K562 (cell line): Measurements from ENCODE around the gene FAM110D. TPM values are rescaled to one million over a fixed set of nuclear protein-coding genes. Genes with fewer than 3 reads are reported as not detected.

Experiments
- ATAC-seq: fragments of 200-7000 bp; cut with Tn5 transposase; 3 replicates; pipeline ENCODE4 v1.9.1; 2020; ENCODE audit warnings: moderate library complexity
- BruUV-seq: library from RNA; stranded (reverse); fragments of 400-500 nt; replicated peaks from 2 replicates; lab custom pipeline; 2021; lab: Mats Ljungman, UMichigan
- CTCF ChIA-PET: fragments of 300-600 bp; formaldehyde crosslinking; extraction: SDS; loops from one replicate; lab custom pipeline; 2021; ENCODE audit warnings: low intra/inter-chr PET ratio; lab: Yijun Ruan, JAX
- POLR2A ChIA-PET: fragments of 300-600, 350-650 bp; sonication (Branson Sonifier 250); formaldehyde crosslinking; extraction: SDS; loops from one replicate; lab custom pipeline; 2021; ENCODE audit warnings: antibody characterized with exemption, inconsistent platforms; lab: Yijun Ruan, JAX
- DNase-seq, 4 experiments: peaks; one replicate each; pipeline versions ENCODE4 v3.0.0 to v3.0.0-alpha.2; 2011 to 2018; ENCODE audit warnings: low spot score in 3 of 4, mixed read lengths in 3 of 4; ENCODE audit errors: extremely low read depth in 1 of 4
- FAIRE-seq: peaks from 2 replicates; lab custom pipeline; 2011; peaks lifted over from hg19 to GRCh38; lab: Jason Lieb, UNC
- H2AFZ ChIP-seq: 2 replicates; pipeline ENCODE4 v1.6.0; 2011; ENCODE audit warnings: low read depth, low read length, control low read depth, inconsistent platforms
- H3K27ac ChIP-seq: fragments of 200-600 bp; 3 replicates; pipeline ENCODE4 v1.8.0; 2011; ENCODE audit warnings: low read depth, mild to moderate bottlenecking, control low read depth, inconsistent platforms, low read length, moderate library complexity, mixed read lengths; ENCODE audit errors: extremely low read depth
- H3K27me3 ChIP-seq, 2 experiments: fragments of 300-600 bp in 1 of 2; 2 replicates in 1 of 2; 3 replicates in 1 of 2; pipeline versions ENCODE4 v1.6.0 to v1.8.0; 2011; ENCODE audit warnings: inconsistent platforms in 2 of 2, low read length in 2 of 2, mild to moderate bottlenecking in 1 of 2, mixed read lengths in 1 of 2, moderate library complexity in 1 of 2; ENCODE audit not compliant: control insufficient read depth in 2 of 2, insufficient read depth in 2 of 2
- H3K36me3 ChIP-seq: fragments of 300-600 bp; 3 replicates; pipeline ENCODE4 v1.8.0; 2011; ENCODE audit warnings: mild to moderate bottlenecking, low read length, inconsistent platforms; ENCODE audit not compliant: control insufficient read depth, insufficient read depth
- H3K4me1 ChIP-seq, 2 experiments: fragments of 200-600 bp in 1 of 2; replicated peaks in 1 of 2; 2 replicates in 1 of 2; 3 replicates in 1 of 2; pipeline versions ENCODE4 v1.5.1 to v1.8.0; 2011; ENCODE audit warnings: inconsistent platforms in 2 of 2, low read length in 2 of 2, mild to moderate bottlenecking in 1 of 2, mixed read lengths in 1 of 2, moderate library complexity in 1 of 2; ENCODE audit not compliant: control insufficient read depth in 2 of 2, insufficient read depth in 2 of 2
- H3K4me2 ChIP-seq: 2 replicates; pipeline ENCODE4 v1.6.1; 2011; ENCODE audit warnings: low read length, control low read depth, inconsistent platforms, mixed read lengths; ENCODE audit not compliant: insufficient read depth
- H3K4me3 ChIP-seq: fragments of 200-600 bp; sonication (generic), shearing (Covaris generic); 2 replicates; pipeline ENCODE4 v1.5.1; 2016; ENCODE audit warnings: control low read depth, inconsistent platforms
- H3K79me2 ChIP-seq: fragments of 200-600 bp; 3 replicates; pipeline ENCODE4 v1.8.0; 2011; ENCODE audit warnings: low read length, inconsistent platforms; ENCODE audit not compliant: control insufficient read depth, insufficient read depth
- H3K9ac ChIP-seq, 2 experiments: 2 replicates each; pipeline versions ENCODE4 v1.6.0 to v1.6.1; 2011; ENCODE audit warnings: low read depth in 2 of 2, low read length in 2 of 2, control low read depth in 1 of 2, inconsistent platforms in 1 of 2, mild to moderate bottlenecking in 1 of 2, mixed read lengths in 1 of 2; ENCODE audit not compliant: insufficient read depth in 1 of 2
- H3K9me1 ChIP-seq: one replicate; pipeline ENCODE4 v1.6.0; 2011; ENCODE audit warnings: inconsistent platforms, mild to moderate bottlenecking, low read length, moderate library complexity; ENCODE audit not compliant: control insufficient read depth, insufficient read depth
- H3K9me3 ChIP-seq: replicated peaks from 2 replicates; pipeline ENCODE4 v1.5.1; 2011; ENCODE audit warnings: low read depth, low read length, inconsistent platforms; ENCODE audit not compliant: control insufficient read depth, insufficient read depth
- H4K20me1 ChIP-seq: replicated peaks from 2 replicates; pipeline ENCODE4 v1.6.1; 2011; ENCODE audit warnings: low read length, inconsistent platforms, mixed read lengths; ENCODE audit not compliant: control insufficient read depth, insufficient read depth
- ATF7 ChIP-seq: fragments of 450-650 bp; IDR thresholded peaks from 2 replicates; pipeline ENCODE4 v1.7.1; 2014; ENCODE audit warnings: mild to moderate bottlenecking, moderate library complexity
- CHD4 ChIP-seq: fragments of 200-600 bp; sonication (generic); IDR thresholded peaks from 3 replicates; pipeline ENCODE4 v1.6.1; 2012; ENCODE audit warnings: low read depth, mild to moderate bottlenecking, mixed read lengths, low read length, inconsistent platforms; ENCODE audit not compliant: insufficient read depth, insufficient replicate concordance, poor library complexity, severe bottlenecking
- FOXK1 ChIP-seq: sonication (generic); formaldehyde crosslinking; IDR thresholded peaks from 2 replicates; pipeline ENCODE4 v1.8.0; 2022; ENCODE audit warnings: missing genetic modification reagents, mild to moderate bottlenecking, borderline replicate concordance
- GTF2A2 ChIP-seq: IDR thresholded peaks from 2 replicates; pipeline ENCODE4 v1.6.1; 2016; ENCODE audit warnings: mild to moderate bottlenecking, missing genetic modification characterization, missing compliant biosample characterization
- GTF2E2 ChIP-seq: fragments of 200-800 bp; sonication (Bioruptor generic); IDR thresholded peaks from 2 replicates; pipeline ENCODE4 v1.6.1; 2016; ENCODE audit warnings: missing genetic modification characterization, missing compliant biosample characterization
- NR2F6 ChIP-seq: fragments of 450-650 bp; formaldehyde crosslinking; IDR thresholded peaks from 2 replicates; pipeline ENCODE4 v1.4.0; 2020; ENCODE audit warnings: mild to moderate bottlenecking
- NR3C1 ChIP-seq: sonication (generic); formaldehyde crosslinking; IDR thresholded peaks from 2 replicates; pipeline ENCODE4 v1.8.1; 2022; ENCODE audit warnings: missing genetic modification reagents
- SMARCB1 ChIP-seq: IDR thresholded peaks from 2 replicates; pipeline ENCODE4 v1.6.1; 2011; ENCODE audit warnings: improper control_type of control experiment, low read depth; ENCODE audit not compliant: insufficient read length
- ZNF12 ChIP-seq: sonication (generic); formaldehyde crosslinking; IDR thresholded peaks from 2 replicates; pipeline ENCODE4 v1.4.0; 2020; ENCODE audit warnings: mild to moderate bottlenecking, missing genetic modification reagents
- WGBS: fragments of 100-300 bp; shearing (Covaris generic); methylation state at CpG from one replicate; pipeline ENCODE4 v1.1.6; 2016; ENCODE audit warnings: low coverage, mixed read lengths; ENCODE audit not compliant: insufficient coverage; ENCODE audit errors: missing lambda C conversion rate; 5-methylcytosine and 5-hydroxymethylcytosine counted together
- in situ Hi-C: fragments of 300-500 bp; cut with MboI; formaldehyde crosslinking; loops from 4 replicates; pipeline ENCODE4 v1.15.0; 2018; ENCODE audit warnings: inconsistent platforms, mixed read lengths
- intact Hi-C: fragments of 100-400 bp; cut with micrococcal nuclease; formaldehyde crosslinking; loops from 2 replicates; pipeline ENCODE4 v1.14.2; 2022
- polyA plus RNA-seq, 8 experiments: library from polyadenylated mRNA; depleted of rRNA in 4 of 8; stranded (reverse) in 5 of 8; unstranded in 3 of 8; fragments of >200 nt; fragmentation: Nextera tagmentation in 2 of 8; fragmentation: Illumina TruSeq in 1 of 8; extraction: Ambion mirVana in 2 of 8; extraction: Trizol in 1 of 8; gene quantifications; 2 replicates each; pipeline versions ENCODE4 v1.2.1 to v1.2.3, GENCODE V29; 2011 to 2014; ENCODE audit warnings: inconsistent platforms in 1 of 8, missing spikeins in 1 of 8
- total RNA-seq, 7 experiments: library from RNA; depleted of rRNA in 6 of 7; stranded (reverse); fragments of >200 nt in 6 of 7; fragmentation: Illumina TruSeq in 2 of 7; extraction: Trizol in 2 of 7; gene quantifications; 2 replicates each; pipeline versions ENCODE4 v1.2.1 to v1.2.3, GENCODE V29; 2011 to 2021; ENCODE audit warnings: low replicate concordance in 1 of 7
- TF ChIP-seq, protein P1 (sequence below): fragments of 450-650 bp; IDR thresholded peaks from 2 replicates; pipeline ENCODE4 v1.6.1; 2017; ENCODE audit warnings: antibody characterized with exemption, mild to moderate bottlenecking
- TF ChIP-seq, protein P2 (sequence below), 2 experiments: fragments of 450-650 bp in 1 of 2; IDR thresholded peaks; 2 replicates each; pipeline ENCODE4 v1.6.1; 2011 to 2017; ENCODE audit warnings: low read depth in 2 of 2, antibody characterized with exemption in 1 of 2, borderline replicate concordance in 1 of 2, low read length in 1 of 2, mild to moderate bottlenecking in 1 of 2, mixed read lengths in 1 of 2; ENCODE audit not compliant: control insufficient read depth in 1 of 2

Gene FAM110D
- total and polyA plus RNA-seq, 9 of the 15 experiments (the other 6 are each of a cell fraction or from before 2014, with no cell fraction given) = 0.04 to 1.1 (median 0.33) TPM

DNA sequence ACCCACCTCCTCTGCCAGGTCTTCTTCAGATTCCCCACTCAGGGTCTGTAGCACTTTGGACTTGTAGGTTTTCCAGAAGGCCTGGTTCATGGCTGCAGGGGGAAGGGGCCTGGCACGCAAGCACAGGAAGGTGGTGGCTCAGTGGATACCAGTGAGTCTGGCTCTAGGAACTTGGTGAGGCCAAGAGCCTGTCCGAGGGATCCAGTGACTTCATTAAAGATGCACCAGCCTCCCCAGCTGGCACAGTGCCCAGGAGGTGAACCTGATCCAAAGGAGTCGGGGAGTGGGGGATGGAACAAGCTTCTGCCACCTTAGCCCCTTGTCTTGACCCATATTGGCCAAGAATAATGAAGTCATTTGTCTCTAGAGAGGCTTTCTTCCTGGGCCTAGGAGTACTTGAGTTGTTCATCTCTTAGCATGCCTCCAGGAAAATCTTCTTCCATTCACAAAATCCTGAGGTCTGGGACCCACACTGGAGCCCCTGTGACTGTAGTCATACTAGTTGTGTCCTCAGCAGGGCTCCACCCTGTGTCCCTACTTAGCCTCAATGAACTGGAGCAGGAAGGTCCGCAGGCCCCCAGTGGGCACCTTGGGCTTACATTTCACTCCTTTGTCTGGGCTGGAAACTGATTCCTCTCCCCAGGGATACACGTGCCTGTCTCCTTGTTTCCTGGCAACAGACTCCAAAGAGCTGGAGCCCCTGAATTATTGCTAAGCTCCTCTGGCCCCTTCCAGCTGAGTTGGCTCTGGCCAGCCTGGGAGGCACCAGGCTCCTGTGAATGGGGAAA, 9.7 kb downstream of the FAM110D start, which contains the start of gene C1orf232 (continued):
- no peak for TF ChIP-seq CHD4
- TF ChIP-seq NR2F6 (CRISPR knock-in tag) = 0 out of 2 replicates have a peak, but pooled peaks have one; percentile 31
- TF ChIP-seq NR3C1 (CRISPR knock-in tag) = 0 out of 2 replicates have a peak, but pooled peaks have one; percentile 42

DNA sequence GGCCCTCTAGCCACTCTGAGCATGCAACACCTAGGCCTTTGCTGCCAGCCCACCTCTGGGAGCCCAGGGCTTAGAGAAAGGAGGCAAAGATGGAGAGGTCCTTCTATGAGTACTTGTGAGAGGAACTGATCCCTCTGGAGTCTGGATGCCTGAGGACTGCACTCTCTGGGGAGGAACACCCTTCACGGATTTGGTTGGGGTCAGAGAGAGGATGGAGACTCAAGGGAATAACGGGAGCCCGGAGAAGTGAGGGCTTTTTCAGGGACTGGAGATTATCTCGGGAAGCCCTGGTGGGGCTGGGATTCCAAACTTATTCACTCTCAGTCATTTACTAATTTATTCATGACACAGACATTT, 10.3 kb downstream of the FAM110D start:
- no peak for ATAC-seq
- no peaks in the 10 kb centered on the region for H3K9me3 ChIP-seq
- intact Hi-C loops (loop anchor here (2.0 kb wide), 2 partner anchors 32 to 66 kb away; partner anchors contain the start of gene CEP85), in situ Hi-C loops (no loop called here)
- peak overlapping the region; percentile 19; the same call in 1 of the 3 replicates for H3K27ac ChIP-seq
- DNase-seq = peak in 1 of 4 experiments; percentile 8
- H4K20me1 ChIP-seq = no peaks in the 10 kb centered on the region
- H3K27me3 ChIP-seq = no peaks in the 10 kb centered on the region
- WGBS = 37% methylated on average over 4 of the region's 4 CpGs
- ChIA-PET CTCF (interaction anchor here (0.7 to 1.9 kb wide), 4 partner anchors 31 to 153 kb away, joined by 3 to 8 read pairs (median 3); no protein-coding TSS in a partner anchor), POLR2A (interaction anchor here (0.6 to 1.6 kb wide), 13 partner anchors 9 to 380 kb away, joined by 3 to 12 read pairs (median 3); partner anchors contain the start of genes CATSPER4, CEP85 and SH3BGRL3)
- H2AFZ ChIP-seq = peak overlapping the region; percentile 90
- peaks cover 22 to 43% of the 10 kb centered on the region in 2 experiments for H3K4me1 ChIP-seq
- H3K9me1 ChIP-seq = peaks cover 4% of the 10 kb centered on the region
- peaks cover 21% of the 10 kb centered on the region for H3K79me2 ChIP-seq
- peak overlapping the region; percentile 96 for H3K4me2 ChIP-seq
- H3K4me3 ChIP-seq = peak overlapping the region; percentile 89
- BruUV-seq = no TSS peak
- FAIRE-seq = no peak
- peak overlapping the region; percentile 88 to 98; a peak in 3 of 4 replicates for H3K9ac ChIP-seq
- H3K36me3 ChIP-seq = peaks cover 17% of the 10 kb centered on the region; the same call in 1 of the 3 replicates
- TF ChIP-seq, protein P1, sequence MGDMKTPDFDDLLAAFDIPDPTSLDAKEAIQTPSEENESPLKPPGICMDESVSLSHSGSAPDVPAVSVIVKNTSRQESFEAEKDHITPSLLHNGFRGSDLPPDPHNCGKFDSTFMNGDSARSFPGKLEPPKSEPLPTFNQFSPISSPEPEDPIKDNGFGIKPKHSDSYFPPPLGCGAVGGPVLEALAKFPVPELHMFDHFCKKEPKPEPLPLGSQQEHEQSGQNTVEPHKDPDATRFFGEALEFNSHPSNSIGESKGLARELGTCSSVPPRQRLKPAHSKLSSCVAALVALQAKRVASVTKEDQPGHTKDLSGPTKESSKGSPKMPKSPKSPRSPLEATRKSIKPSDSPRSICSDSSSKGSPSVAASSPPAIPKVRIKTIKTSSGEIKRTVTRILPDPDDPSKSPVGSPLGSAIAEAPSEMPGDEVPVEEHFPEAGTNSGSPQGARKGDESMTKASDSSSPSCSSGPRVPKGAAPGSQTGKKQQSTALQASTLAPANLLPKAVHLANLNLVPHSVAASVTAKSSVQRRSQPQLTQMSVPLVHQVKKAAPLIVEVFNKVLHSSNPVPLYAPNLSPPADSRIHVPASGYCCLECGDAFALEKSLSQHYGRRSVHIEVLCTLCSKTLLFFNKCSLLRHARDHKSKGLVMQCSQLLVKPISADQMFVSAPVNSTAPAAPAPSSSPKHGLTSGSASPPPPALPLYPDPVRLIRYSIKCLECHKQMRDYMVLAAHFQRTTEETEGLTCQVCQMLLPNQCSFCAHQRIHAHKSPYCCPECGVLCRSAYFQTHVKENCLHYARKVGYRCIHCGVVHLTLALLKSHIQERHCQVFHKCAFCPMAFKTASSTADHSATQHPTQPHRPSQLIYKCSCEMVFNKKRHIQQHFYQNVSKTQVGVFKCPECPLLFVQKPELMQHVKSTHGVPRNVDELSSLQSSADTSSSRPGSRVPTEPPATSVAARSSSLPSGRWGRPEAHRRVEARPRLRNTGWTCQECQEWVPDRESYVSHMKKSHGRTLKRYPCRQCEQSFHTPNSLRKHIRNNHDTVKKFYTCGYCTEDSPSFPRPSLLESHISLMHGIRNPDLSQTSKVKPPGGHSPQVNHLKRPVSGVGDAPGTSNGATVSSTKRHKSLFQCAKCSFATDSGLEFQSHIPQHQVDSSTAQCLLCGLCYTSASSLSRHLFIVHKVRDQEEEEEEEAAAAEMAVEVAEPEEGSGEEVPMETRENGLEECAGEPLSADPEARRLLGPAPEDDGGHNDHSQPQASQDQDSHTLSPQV = no peak
- TF ChIP-seq ATF7 (no peak), ZNF12 (CRISPR knock-in tag) (0 out of 2 replicates have a peak, but pooled peaks have one; percentile 63), FOXK1 (CRISPR knock-in tag) (no peak), GTF2E2 (tag) (peak; percentile 64; the same call in 1 of the 2 replicates), SMARCB1 (no peak), GTF2A2 (tag) (no peak)
- TF ChIP-seq, protein P2, sequence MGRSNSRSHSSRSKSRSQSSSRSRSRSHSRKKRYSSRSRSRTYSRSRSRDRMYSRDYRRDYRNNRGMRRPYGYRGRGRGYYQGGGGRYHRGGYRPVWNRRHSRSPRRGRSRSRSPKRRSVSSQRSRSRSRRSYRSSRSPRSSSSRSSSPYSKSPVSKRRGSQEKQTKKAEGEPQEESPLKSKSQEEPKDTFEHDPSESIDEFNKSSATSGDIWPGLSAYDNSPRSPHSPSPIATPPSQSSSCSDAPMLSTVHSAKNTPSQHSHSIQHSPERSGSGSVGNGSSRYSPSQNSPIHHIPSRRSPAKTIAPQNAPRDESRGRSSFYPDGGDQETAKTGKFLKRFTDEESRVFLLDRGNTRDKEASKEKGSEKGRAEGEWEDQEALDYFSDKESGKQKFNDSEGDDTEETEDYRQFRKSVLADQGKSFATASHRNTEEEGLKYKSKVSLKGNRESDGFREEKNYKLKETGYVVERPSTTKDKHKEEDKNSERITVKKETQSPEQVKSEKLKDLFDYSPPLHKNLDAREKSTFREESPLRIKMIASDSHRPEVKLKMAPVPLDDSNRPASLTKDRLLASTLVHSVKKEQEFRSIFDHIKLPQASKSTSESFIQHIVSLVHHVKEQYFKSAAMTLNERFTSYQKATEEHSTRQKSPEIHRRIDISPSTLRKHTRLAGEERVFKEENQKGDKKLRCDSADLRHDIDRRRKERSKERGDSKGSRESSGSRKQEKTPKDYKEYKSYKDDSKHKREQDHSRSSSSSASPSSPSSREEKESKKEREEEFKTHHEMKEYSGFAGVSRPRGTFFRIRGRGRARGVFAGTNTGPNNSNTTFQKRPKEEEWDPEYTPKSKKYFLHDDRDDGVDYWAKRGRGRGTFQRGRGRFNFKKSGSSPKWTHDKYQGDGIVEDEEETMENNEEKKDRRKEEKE (IDR thresholded peaks at IDR 0.05; ENCODE audit: borderline replicate concordance in 1 of 2, control insufficient read depth in 1 of 2, low read depth in 2 of 2, low read length in 1 of 2) = no peak
